ENCODE results near the gene CARD14. TPM values are rescaled to one million over a fixed set of nuclear protein-coding genes. Genes with fewer than 3 reads are reported as not detected.
A peak's percentile ranks its signal among the peaks of the same experiment; 100 is the strongest.

The CARD14 gene
- 0.10 TPM in 1 of 2 replicates, not detected in the other for total RNA-seq (2014; rRNA removed; shearing (Covaris generic); ENCODE audit: low replicate concordance)

GRCh38 chr17:80169784-80170500 is at the start of gene CARD14:
Gene CARD14 (plus strand): TSS chr17:80170030. CDS start chr17:80181439, 11,409 bp downstream.
- H3K4me3 ChIP-seq, result no peak within 1 kb of the TSS
- DNase-seq, result no peak

GRCh38 chr17:80122026-80122575 is 47.7 kb upstream of the CARD14 start:
- Histone ChIP-seq H3K36me3 (no peaks in the 10 kb centered on the region), H3K27me3 (no peaks in the 10 kb centered on the region), H3K9me3 (no peaks in the 10 kb centered on the region), H3K4me3 (no peak overlapping the region)
- no peak for DNase-seq

More at GRCh38 chr17:80169784-80170500, at the start of gene CARD14:
- no peaks in the 10 kb centered on the region for H3K27me3 ChIP-seq
- H3K9me3 ChIP-seq, result no peaks in the 10 kb centered on the region
- no peaks in the 10 kb centered on the region for H3K36me3 ChIP-seq

GRCh38 chr17:80122926-80123505 is 46.8 kb upstream of the CARD14 start:
- no peaks in the 10 kb centered on the region for H3K36me3 ChIP-seq
- no peaks in the 10 kb centered on the region for H3K27me3 ChIP-seq
- H3K9me3 ChIP-seq, result no peaks in the 10 kb centered on the region
- no peak overlapping the region for H3K4me3 ChIP-seq
- DNase-seq, result no peak

- H3K4me3 ChIP-seq, result no peak overlapping the region
- DNase-seq, result peak; percentile 39
- no peaks in the 10 kb centered on the region for H3K36me3 ChIP-seq
- H3K9me3 ChIP-seq, result no peaks in the 10 kb centered on the region
- no peaks in the 10 kb centered on the region for H3K27me3 ChIP-seq
These were observed 46.0 kb upstream of the CARD14 start for GRCh38 chr17:80123791-80124190.

- H3K9me3 ChIP-seq, result no peaks in the 10 kb centered on the region
- H3K4me3 ChIP-seq, result no peak overlapping the region
- H3K36me3 ChIP-seq, result no peaks in the 10 kb centered on the region
- no peak for DNase-seq
- no peaks in the 10 kb centered on the region for H3K27me3 ChIP-seq
These were observed 45.4 kb upstream of the CARD14 start for GRCh38 chr17:80124351-80124981.

DNA sequence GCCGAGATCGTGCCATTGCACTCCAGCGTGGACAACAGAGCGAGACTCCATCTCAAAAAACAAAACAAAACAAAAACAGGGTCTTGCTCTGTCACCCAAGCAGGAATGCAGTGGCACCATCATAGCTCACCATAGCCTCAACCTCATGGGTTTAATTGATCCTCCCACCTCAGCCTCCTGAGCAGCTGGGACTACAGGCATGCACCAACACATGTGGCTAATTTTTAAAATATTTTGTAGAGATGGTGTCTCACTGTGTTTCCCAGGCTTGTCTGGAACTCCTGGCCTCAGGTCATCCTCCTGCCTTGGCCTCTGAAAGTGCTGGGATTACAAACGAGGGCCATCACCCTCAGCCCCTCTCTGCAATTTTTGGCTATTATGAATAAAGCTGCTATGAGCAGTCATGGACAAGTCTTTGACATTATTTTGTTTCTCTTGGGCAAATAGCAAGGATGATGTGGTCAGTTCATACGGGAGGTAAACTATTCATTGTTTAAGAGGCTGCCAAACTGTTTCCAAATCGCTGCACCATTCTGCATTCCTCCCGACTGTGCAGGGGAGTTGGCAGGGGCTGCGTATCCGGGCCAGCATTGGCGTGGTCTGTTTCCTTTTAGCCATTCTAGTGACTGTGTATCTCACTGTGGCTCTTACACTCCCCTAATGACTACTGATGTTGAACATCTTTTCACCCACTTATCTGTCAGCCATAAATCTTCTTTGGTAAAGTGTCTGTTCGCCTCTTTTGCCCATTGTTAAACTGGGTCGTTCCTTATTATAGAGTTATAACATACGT is 44.0 kb upstream of the CARD14 start:
- Histone ChIP-seq H3K27me3 (no peaks in the 10 kb centered on the region; the same call in 1 of the 2 replicates), H3K9me3 (no peaks in the 10 kb centered on the region), H3K4me3 (no peak overlapping the region), H3K36me3 (no peaks in the 10 kb centered on the region)
- DNase-seq, result peak; percentile 90

DNA sequence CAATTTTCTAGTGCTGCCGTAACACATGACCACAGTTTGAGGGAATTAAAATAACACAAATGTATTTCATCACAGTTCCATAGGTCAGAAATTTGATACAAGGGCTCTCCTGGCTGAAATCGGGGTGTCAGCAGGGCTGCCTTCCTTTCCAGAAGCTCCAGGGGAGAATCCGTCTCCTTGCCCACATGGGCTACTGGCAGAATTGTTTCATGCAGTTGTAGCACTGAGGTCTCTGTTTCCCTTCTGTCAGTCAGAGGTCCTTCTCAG is 43.4 kb upstream of the CARD14 start:
- H3K4me3 ChIP-seq, result no peak overlapping the region
- no peaks in the 10 kb centered on the region; the same call in 1 of the 2 replicates for H3K27me3 ChIP-seq
- no peaks in the 10 kb centered on the region for H3K36me3 ChIP-seq
- H3K9me3 ChIP-seq, result no peaks in the 10 kb centered on the region
- DNase-seq, result no peak

GRCh38 chr17:80129006-80129565 is 40.7 kb upstream of the CARD14 start:
- Histone ChIP-seq H3K4me3 (no peak overlapping the region), H3K36me3 (peaks cover 12% of the 10 kb centered on the region), H3K27me3 (no peaks in the 10 kb centered on the region; the same call in 1 of the 2 replicates), H3K9me3 (no peaks in the 10 kb centered on the region)
- DNase-seq, result no peak

DNA sequence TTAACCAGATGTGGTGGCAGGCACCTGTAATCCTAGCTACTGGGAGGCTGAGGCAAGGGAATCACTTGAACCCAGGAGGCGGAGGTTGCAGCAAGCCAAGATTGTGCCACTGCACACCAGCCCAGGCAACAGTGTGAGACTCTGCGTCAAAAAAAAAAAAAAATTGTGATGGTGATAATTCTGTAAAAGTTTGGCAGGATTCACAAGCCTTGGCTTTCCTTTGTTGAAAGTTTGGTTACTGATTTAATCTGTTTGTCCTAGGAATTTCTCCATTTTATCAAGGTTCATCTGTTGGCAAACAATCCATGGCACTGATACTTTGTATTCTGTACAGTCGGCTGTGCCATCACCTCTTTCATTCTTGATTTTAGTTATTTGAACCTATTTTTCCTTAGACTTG is 38.8 kb upstream of the CARD14 start:
- H3K9me3 ChIP-seq, result no peaks in the 10 kb centered on the region
- no peak overlapping the region for H3K4me3 ChIP-seq
- peaks cover 31% of the 10 kb centered on the region for H3K36me3 ChIP-seq
- no peak for DNase-seq
- H3K27me3 ChIP-seq, result no peaks in the 10 kb centered on the region; the same call in 1 of the 2 replicates

- H3K36me3 ChIP-seq, result peaks cover 51% of the 10 kb centered on the region
These were observed 36.8 kb upstream of the CARD14 start for GRCh38 chr17:80132906-80133625.

GRCh38 chr17:80133626-80133970 is 36.2 kb upstream of the CARD14 start:
- Histone ChIP-seq H3K36me3 (peaks cover 57% of the 10 kb centered on the region), H3K9me3 (no peaks in the 10 kb centered on the region), H3K4me3 (no peak overlapping the region), H3K27me3 (no peaks in the 10 kb centered on the region; the same call in 1 of the 2 replicates)
- no peak for DNase-seq

More at GRCh38 chr17:80132906-80133625, 36.8 kb upstream of the CARD14 start:
- no peak for DNase-seq
- H3K9me3 ChIP-seq, result no peaks in the 10 kb centered on the region
- no peaks in the 10 kb centered on the region; the same call in 1 of the 2 replicates for H3K27me3 ChIP-seq
- no peak overlapping the region for H3K4me3 ChIP-seq

GRCh38 chr17:80137131-80137530 is 32.7 kb upstream of the CARD14 start:
- no peak for DNase-seq
- Histone ChIP-seq H3K36me3 (peaks cover 92% of the 10 kb centered on the region), H3K4me3 (no peak overlapping the region)

DNA sequence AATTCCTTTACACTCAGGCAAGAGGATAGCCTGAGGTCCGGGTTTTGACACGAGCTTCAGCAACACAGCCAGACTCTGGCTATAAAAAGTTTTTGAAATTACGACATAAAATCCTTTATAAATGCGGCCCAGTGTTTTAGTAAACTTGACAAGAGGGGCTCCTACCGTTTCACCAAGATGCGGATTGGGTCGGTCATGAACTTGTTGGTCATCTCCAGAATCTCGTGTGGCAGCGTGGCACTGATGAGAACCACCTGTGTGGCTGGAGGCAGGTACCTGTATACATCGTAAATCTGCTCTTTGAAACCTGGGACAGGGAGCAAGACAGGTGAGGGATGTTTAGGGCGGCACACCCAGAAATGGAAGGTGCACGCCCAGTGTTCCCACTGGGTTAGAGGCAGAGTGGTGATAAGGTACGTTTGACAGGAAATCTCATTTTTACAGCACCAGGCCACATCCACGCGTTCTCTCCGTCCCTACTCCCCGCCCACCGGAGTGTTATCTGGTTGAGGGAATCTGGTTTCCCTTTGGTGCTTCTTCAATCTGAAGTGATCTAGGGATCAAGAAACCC is 30.9 kb upstream of the CARD14 start:
- Histone ChIP-seq H3K36me3 (peaks cover 100% of the 10 kb centered on the region), H3K27me3 (no peaks in the 10 kb centered on the region), H3K4me3 (no peak overlapping the region), H3K9me3 (no peaks in the 10 kb centered on the region)
- no peak for DNase-seq

More at GRCh38 chr17:80137131-80137530, 32.7 kb upstream of the CARD14 start:
- no peaks in the 10 kb centered on the region for H3K27me3 ChIP-seq
- no peaks in the 10 kb centered on the region for H3K9me3 ChIP-seq

- no peak for DNase-seq
- peaks cover 98% of the 10 kb centered on the region for H3K36me3 ChIP-seq
- H3K4me3 ChIP-seq, result no peak overlapping the region
- H3K9me3 ChIP-seq, result no peaks in the 10 kb centered on the region
- no peaks in the 10 kb centered on the region for H3K27me3 ChIP-seq
These were observed 28.2 kb upstream of the CARD14 start for GRCh38 chr17:80141463-80142165.

DNA sequence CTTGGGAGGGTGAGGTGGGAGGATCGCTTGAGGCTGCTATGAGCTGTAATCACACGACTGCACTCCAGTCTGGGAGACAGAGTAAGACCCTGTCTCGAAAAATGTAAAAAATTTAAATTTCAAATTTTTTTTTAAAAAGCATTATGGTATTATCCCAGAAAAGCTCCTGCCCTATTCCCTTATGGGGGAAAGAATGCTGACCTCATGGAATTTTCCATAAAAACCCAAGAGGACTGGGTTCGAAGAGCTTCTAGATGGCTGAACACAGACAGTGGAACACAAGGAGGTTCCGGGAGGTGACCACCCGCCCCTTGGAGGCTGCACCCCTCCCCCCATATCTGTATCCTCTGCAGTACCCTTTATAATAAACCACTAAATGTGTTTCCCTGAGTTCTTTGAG is 26.9 kb upstream of the CARD14 start:
- Histone ChIP-seq H3K27me3 (no peaks in the 10 kb centered on the region), H3K9me3 (no peaks in the 10 kb centered on the region), H3K4me3 (no peak overlapping the region), H3K36me3 (peaks cover 89% of the 10 kb centered on the region)
- DNase-seq, result no peak
